Stimulated activated CD4-positive, alpha-beta T cell treated with anti-CD3 and anti-CD28 coated beads, Interleukin-1b, Interleukin-23, amount 100 ng/mL, for 24 hours (primary cell): ENCODE measurements around the gene WRAP73.

ENCODE experiments used
- DNase-seq, 4 experiments: peaks; one replicate each; pipeline ENCODE4 v3.0.0-alpha.2; 2020; ENCODE audit warnings: low read depth in 4 of 4, low spot score in 1 of 4

The WRAP73 gene

GRCh38 chr1:3614755-3615742, 34.9 kb downstream of the WRAP73 start:
- DNase-seq = no peak

- DNase-seq = no peak
Observed at GRCh38 chr1:3612123-3612522, 37.8 kb downstream of the WRAP73 start.

- peak; percentile 32 to 65 (median 58) for DNase-seq
Observed at GRCh38 chr1:3611170-3612019, 38.5 kb downstream of the WRAP73 start, which contains the start of gene MEGF6. Gene MEGF6 (minus strand): TSS chr1:3611508. CDS start chr1:3611268, 240 bp downstream.

- no peak for DNase-seq
Observed at GRCh38 chr1:3610527-3611169, 39.3 kb downstream of the WRAP73 start.

GRCh38 chr1:3609769-3610526, 40.0 kb downstream of the WRAP73 start:
- DNase-seq = no peak

GRCh38 chr1:3609016-3609768, 40.7 kb downstream of the WRAP73 start:
- no peak for DNase-seq

- no peak for DNase-seq
Observed at GRCh38 chr1:3608154-3608553, 41.7 kb downstream of the WRAP73 start.

GRCh38 chr1:3607703-3608065, 42.2 kb downstream of the WRAP73 start:
- no peak for DNase-seq

- DNase-seq = no peak
Observed at GRCh38 chr1:3606779-3607702, 42.9 kb downstream of the WRAP73 start.

GRCh38 chr1:3604997-3605823, 44.7 kb downstream of the WRAP73 start:
- DNase-seq = no peak

- DNase-seq = no peak
Observed at GRCh38 chr1:3604468-3604974, 45.4 kb downstream of the WRAP73 start.

- DNase-seq = no peak
Observed at GRCh38 chr1:3603571-3604467, 46.1 kb downstream of the WRAP73 start.

GRCh38 chr1:3603156-3603555, 46.7 kb downstream of the WRAP73 start:
- DNase-seq = no peak

- DNase-seq = no peak
Observed at GRCh38 chr1:3602375-3602774, 47.5 kb downstream of the WRAP73 start.

- DNase-seq = no peak
Observed at GRCh38 chr1:3601743-3602142, 48.2 kb downstream of the WRAP73 start.

- no peak for DNase-seq
Observed at GRCh38 chr1:3600354-3600753, 49.5 kb downstream of the WRAP73 start.

- no peak for DNase-seq
Observed at GRCh38 chr1:3599816-3600215, 50.1 kb downstream of the WRAP73 start.
